Keratinocyte (primary cell): ENCODE measurements around the gene TNFRSF19. TPM values are rescaled to one million over a fixed set of nuclear protein-coding genes. Genes with fewer than 3 reads are reported as not detected.

Experiments used
- DNase-seq: peaks from one replicate; pipeline ENCODE4 v3.0.0-alpha.2; 2011; ENCODE audit warnings: low read depth, missing footprints, low spot score
- FAIRE-seq: peaks from 2 replicates; lab custom pipeline; 2011; peaks lifted over from hg19 to GRCh38; lab: Jason Lieb, UNC
- H2AFZ ChIP-seq: 2 replicates; pipeline ENCODE4 v1.6.0; 2012; ENCODE audit warnings: low read length, control low read depth, inconsistent platforms; ENCODE audit not compliant: control insufficient read depth
- H3K27ac ChIP-seq: 2 replicates; pipeline ENCODE4 v1.5.1; 2011; ENCODE audit warnings: low read length; ENCODE audit not compliant: control insufficient read depth, insufficient read depth
- H3K27me3 ChIP-seq: 3 replicates; pipeline ENCODE4 v1.6.0; 2011; ENCODE audit warnings: low read length; ENCODE audit not compliant: control insufficient read depth, insufficient read depth; ENCODE audit errors: extremely low read depth
- H3K36me3 ChIP-seq, 2 experiments: 2 replicates in 1 of 2; 3 replicates in 1 of 2; pipeline ENCODE4 v1.5.1; 2011; ENCODE audit warnings: low read length in 2 of 2, mild to moderate bottlenecking in 1 of 2; ENCODE audit not compliant: control insufficient read depth in 2 of 2, insufficient read depth in 2 of 2; ENCODE audit errors: extremely low read depth in 1 of 2
- H3K4me1 ChIP-seq: 3 replicates; pipeline ENCODE4 v1.5.1; 2011; ENCODE audit warnings: low read length; ENCODE audit not compliant: control insufficient read depth, insufficient read depth; ENCODE audit errors: extremely low read depth
- H3K4me2 ChIP-seq: 3 replicates; pipeline ENCODE4 v1.6.0; 2011; ENCODE audit warnings: low read depth, low read length; ENCODE audit not compliant: control insufficient read depth, insufficient read depth; ENCODE audit errors: extremely low read depth
- H3K4me3 ChIP-seq, 3 experiments: fragments of 200-600 bp in 1 of 3; sonication (generic) in 1 of 3; 2 replicates in 2 of 3; 3 replicates in 1 of 3; pipeline ENCODE4 v1.5.1; 2011 to 2016; ENCODE audit warnings: low read length in 3 of 3, mild to moderate bottlenecking in 3 of 3, control low read depth in 2 of 3, inconsistent platforms in 1 of 3, low read depth in 1 of 3, mixed read lengths in 1 of 3, mixed run types in 1 of 3, moderate library complexity in 1 of 3; ENCODE audit not compliant: control insufficient read depth in 2 of 3, insufficient read depth in 2 of 3; ENCODE audit errors: extremely low read depth in 1 of 3
- H3K79me2 ChIP-seq: 2 replicates; pipeline ENCODE4 v1.6.0; 2012; ENCODE audit warnings: low read length; ENCODE audit not compliant: control insufficient read depth, insufficient read depth
- H3K9ac ChIP-seq: 3 replicates; pipeline ENCODE4 v1.6.0; 2011; ENCODE audit warnings: low read length; ENCODE audit not compliant: control insufficient read depth, insufficient read depth; ENCODE audit errors: extremely low read depth
- H3K9me1 ChIP-seq: 3 replicates; pipeline ENCODE4 v1.6.0; 2011; ENCODE audit warnings: low read length; ENCODE audit not compliant: control insufficient read depth, insufficient read depth; ENCODE audit errors: extremely low read depth
- H3K9me3 ChIP-seq: 2 replicates; pipeline ENCODE4 v1.5.1; 2012; ENCODE audit warnings: low read depth, low read length; ENCODE audit not compliant: control insufficient read depth
- H4K20me1 ChIP-seq: 3 replicates; pipeline ENCODE4 v1.6.0; 2011; ENCODE audit warnings: low read length; ENCODE audit not compliant: control insufficient read depth, insufficient read depth; ENCODE audit errors: extremely low read depth
- CTCF ChIP-seq, 3 experiments: IDR thresholded peaks in 1 of 3; conservative IDR thresholded peaks in 1 of 3; optimal IDR thresholded peaks in 1 of 3; 2 replicates in 2 of 3; 3 replicates in 1 of 3; pipeline versions ENCODE3 to v1.5.1; 2011; ENCODE audit warnings: low read length in 3 of 3, mild to moderate bottlenecking in 3 of 3, moderate library complexity in 2 of 3, control low read depth in 1 of 3, inconsistent platforms in 1 of 3; ENCODE audit not compliant: insufficient read depth in 2 of 3; ENCODE audit errors: extremely low read depth in 1 of 3
- EZH2 ChIP-seq: IDR thresholded peaks from one replicate; pipeline ENCODE4 v1.6.1; 2012; ENCODE audit warnings: inconsistent platforms, mild to moderate bottlenecking, low read length, moderate library complexity
- dilution Hi-C: fragments of 300-500 bp; cut with MboI; formaldehyde crosslinking; loops from one replicate; pipeline ENCODE4 v1.7.0; 2020; ENCODE audit warnings: low sequenced_read_pairs; ENCODE audit not compliant: extremely low pct_ligation_motif_present
- polyA plus RNA-seq, 5 experiments: library from polyadenylated mRNA; depleted of rRNA in 3 of 5; stranded (reverse) in 3 of 5; stranded (forward) in 1 of 5; unstranded in 1 of 5; fragments of >200 nt; gene quantifications; 1 replicate in 1 of 5; 2 replicates in 3 of 5; 3 replicates in 1 of 5; pipeline versions ENCODE4 v1.2.1 to v1.2.3, GENCODE V29; 2011 to 2012; ENCODE audit warnings: missing spikeins in 2 of 5, low read depth in 1 of 5, low replicate concordance in 1 of 5

TNFRSF19 gene
- polyA plus RNA-seq, 1 donor (not counting 4 experiments of a cell fraction or from before 2014, with no cell fraction given) = 1.8 TPM

- FAIRE-seq = no peak
- dilution Hi-C loops = no loop called here
These were observed 5.4 kb downstream of the TNFRSF19 start for GRCh38 chr13:23575632-23576031.

GRCh38 chr13:23578411-23579071 is 8.3 kb downstream of the TNFRSF19 start:
- H2AFZ ChIP-seq = peak overlapping the region; percentile 97
- peak overlapping the region; percentile 79 for H3K9ac ChIP-seq
- peaks cover 7% of the 10 kb centered on the region for H3K4me1 ChIP-seq
- H3K9me3 ChIP-seq = no peaks in the 10 kb centered on the region
- no peaks in the 10 kb centered on the region for H3K36me3 ChIP-seq
- dilution Hi-C loops = no loop called here
- H3K27ac ChIP-seq = peak overlapping the region; percentile 64
- DNase-seq (no peak), FAIRE-seq (peak; percentile 62)
- peak overlapping the region; percentile 67 to 85 (median 75) for H3K4me3 ChIP-seq
- H3K4me2 ChIP-seq = peak overlapping the region; percentile 88
- H4K20me1 ChIP-seq = no peaks in the 10 kb centered on the region
- H3K9me1 ChIP-seq = no peaks in the 10 kb centered on the region
- TF ChIP-seq EZH2 = no peak
- peak; percentile 53 to 93 (median 88) for TF ChIP-seq CTCF (optimal IDR thresholded peaks at IDR 0.05 in 1 of 3, IDR thresholded peaks at IDR 0.05 in 1 of 3, conservative IDR thresholded peaks at IDR 0.05 in 1 of 3; ENCODE audit: extremely low read depth in 1 of 3, insufficient read depth in 2 of 3, low read length in 3 of 3)
- H3K79me2 ChIP-seq = no peaks in the 10 kb centered on the region
- no peaks in the 10 kb centered on the region for H3K27me3 ChIP-seq

More at GRCh38 chr13:23575632-23576031, 5.4 kb downstream of the TNFRSF19 start:
- DNase-seq = no peak
- Histone ChIP-seq H3K27me3 (no peaks in the 10 kb centered on the region), H2AFZ (no peak overlapping the region), H3K4me2 (no peak overlapping the region), H3K9me1 (no peaks in the 10 kb centered on the region), H3K9me3 (no peaks in the 10 kb centered on the region), H3K4me3 (no peak overlapping the region), H4K20me1 (no peaks in the 10 kb centered on the region), H3K36me3 (no peaks in the 10 kb centered on the region), H3K4me1 (peaks cover 9% of the 10 kb centered on the region), H3K9ac (no peak overlapping the region), H3K27ac (no peak overlapping the region), H3K79me2 (no peaks in the 10 kb centered on the region)
- TF ChIP-seq CTCF (optimal IDR thresholded peaks at IDR 0.05 in 1 of 3, IDR thresholded peaks at IDR 0.05 in 1 of 3, conservative IDR thresholded peaks at IDR 0.05 in 1 of 3; ENCODE audit: extremely low read depth in 1 of 3, insufficient read depth in 2 of 3, low read length in 3 of 3) (no peak), EZH2 (no peak)
